OCI-LY1 (cell line): ENCODE results near the gene ABCA5.
"Not testable (repeated sequence)": the region's sequence is repeated elsewhere in the genome, so short reads cannot be mapped to it uniquely, and the experiment has no call there.

Experiments
- H2AFZ ChIP-seq: fragments of 200-600 bp; sonication (generic), shearing (Covaris generic); 2 replicates; pipeline ENCODE4 v1.6.0; 2014; ENCODE audit warnings: antibody characterized with exemption, mild to moderate bottlenecking, low read length
- H3F3A ChIP-seq: fragments of 200-600 bp; sonication (generic), shearing (Covaris generic); 2 replicates; pipeline ENCODE4 v1.6.0; 2014; ENCODE audit warnings: mild to moderate bottlenecking, antibody characterized with exemption, low read length, moderate library complexity; ENCODE audit not compliant: insufficient read depth
- H3K27ac ChIP-seq: fragments of 200-600 bp; sonication (generic); 2 replicates; pipeline ENCODE4 v1.5.1; 2014; ENCODE audit warnings: low read length, mixed run types, mild to moderate bottlenecking, low read depth; ENCODE audit not compliant: poor library complexity, severe bottlenecking
- H3K27me3 ChIP-seq: fragments of 200-600 bp; sonication (generic); 2 replicates; pipeline ENCODE4 v1.6.0; 2014; ENCODE audit warnings: antibody characterized with exemption, mild to moderate bottlenecking, low read length, moderate library complexity; ENCODE audit not compliant: insufficient read depth
- H3K36me3 ChIP-seq: fragments of 200-600 bp; sonication (generic); 2 replicates; pipeline ENCODE4 v1.6.1; 2014; ENCODE audit warnings: mild to moderate bottlenecking, antibody characterized with exemption, low read length, moderate library complexity, mixed read lengths; ENCODE audit not compliant: insufficient read depth
- H3K4me1 ChIP-seq: fragments of 200-600 bp; sonication (generic); 2 replicates; pipeline ENCODE4 v1.5.1; 2014; ENCODE audit warnings: mild to moderate bottlenecking, low read length, moderate library complexity; ENCODE audit not compliant: insufficient read depth, severe bottlenecking
- H3K4me2 ChIP-seq: fragments of 200-600 bp; sonication (generic), shearing (Covaris generic); 2 replicates; pipeline ENCODE4 v1.6.1; 2014; ENCODE audit warnings: low read length
- H3K4me3 ChIP-seq: fragments of 200-600 bp; sonication (generic); 2 replicates; pipeline ENCODE4 v1.5.1; 2014; ENCODE audit warnings: low read length, low read depth, mild to moderate bottlenecking, mixed read lengths; ENCODE audit not compliant: poor library complexity, severe bottlenecking
- H3K79me2 ChIP-seq: fragments of 200-600 bp; shearing (Covaris generic); 2 replicates; pipeline ENCODE4 v1.6.1; 2016; ENCODE audit warnings: mixed run types, low read length, mixed read lengths; ENCODE audit not compliant: insufficient read depth
- H3K9ac ChIP-seq: fragments of 200-600 bp; sonication (generic), shearing (Covaris generic); 2 replicates; pipeline ENCODE4 v1.6.1; 2014; ENCODE audit warnings: mild to moderate bottlenecking, low read length, mixed read lengths
- H3K9me2 ChIP-seq: fragments of 200-600 bp; sonication (generic), shearing (Covaris generic); 2 replicates; pipeline ENCODE4 v1.6.1; 2014; ENCODE audit warnings: low read depth, mild to moderate bottlenecking, low read length, mixed read lengths
- H3K9me3 ChIP-seq: fragments of 200-600 bp; shearing (Covaris generic); 2 replicates; pipeline ENCODE4 v1.6.1; 2014; ENCODE audit warnings: low read length, mixed read lengths
- H4K20me1 ChIP-seq: fragments of 200-600 bp; sonication (generic), shearing (Covaris generic); 2 replicates; pipeline ENCODE4 v1.6.0; 2016; ENCODE audit warnings: mild to moderate bottlenecking, low read length; ENCODE audit not compliant: insufficient read depth
- EZH2 ChIP-seq: fragments of 200-600 bp; sonication (generic), shearing (Covaris generic); IDR thresholded peaks from 2 replicates; pipeline ENCODE4 v1.8.0; 2017; ENCODE audit warnings: borderline replicate concordance, mixed run types, mild to moderate bottlenecking, antibody characterized with exemption, low read length, moderate library complexity, mixed read lengths
- TF ChIP-seq, protein P1 (sequence below): fragments of 200-600 bp; sonication (generic), shearing (Covaris generic); IDR thresholded peaks from 2 replicates; pipeline ENCODE4 v1.5.1; 2017; ENCODE audit warnings: mild to moderate bottlenecking, antibody characterized with exemption, low read length, moderate library complexity, mixed read lengths

The ABCA5 gene

DNA sequence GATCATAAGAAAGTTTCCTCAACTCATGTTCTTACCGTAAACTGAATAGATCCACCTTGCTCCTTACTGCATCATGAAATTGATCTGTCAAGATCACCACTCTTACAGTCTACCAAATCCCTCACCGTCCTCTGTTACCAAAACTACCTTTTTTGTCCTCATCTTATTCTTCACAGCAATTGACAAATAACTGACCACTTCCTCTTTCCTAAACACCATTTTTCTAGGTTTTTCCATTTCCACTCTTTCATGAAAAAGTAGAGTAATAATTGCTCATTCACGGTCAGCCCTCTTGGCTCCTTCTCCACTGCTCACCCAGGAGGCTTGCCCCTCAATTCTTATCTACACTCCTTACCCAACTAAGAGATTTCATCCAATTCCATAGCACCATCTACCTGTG, 44.9 kb downstream of the ABCA5 start:
- no peak overlapping the region for H2AFZ ChIP-seq
- H3K4me3 ChIP-seq: no peak overlapping the region
- no peaks in the 10 kb centered on the region for H3K79me2 ChIP-seq
- H3K27ac ChIP-seq: no peak overlapping the region
- H3K9ac ChIP-seq: no peak overlapping the region
- no peaks in the 10 kb centered on the region for H3K9me2 ChIP-seq
- no peaks in the 10 kb centered on the region for H4K20me1 ChIP-seq
- H3K4me1 ChIP-seq: no peaks in the 10 kb centered on the region
- H3K4me2 ChIP-seq: no peak overlapping the region
- no peaks in the 10 kb centered on the region for H3F3A ChIP-seq
- no peaks in the 10 kb centered on the region for H3K36me3 ChIP-seq
- no peaks in the 10 kb centered on the region for H3K9me3 ChIP-seq
- no peaks in the 10 kb centered on the region for H3K27me3 ChIP-seq
- no peak for TF ChIP-seq EZH2
- TF ChIP-seq, protein P1, sequence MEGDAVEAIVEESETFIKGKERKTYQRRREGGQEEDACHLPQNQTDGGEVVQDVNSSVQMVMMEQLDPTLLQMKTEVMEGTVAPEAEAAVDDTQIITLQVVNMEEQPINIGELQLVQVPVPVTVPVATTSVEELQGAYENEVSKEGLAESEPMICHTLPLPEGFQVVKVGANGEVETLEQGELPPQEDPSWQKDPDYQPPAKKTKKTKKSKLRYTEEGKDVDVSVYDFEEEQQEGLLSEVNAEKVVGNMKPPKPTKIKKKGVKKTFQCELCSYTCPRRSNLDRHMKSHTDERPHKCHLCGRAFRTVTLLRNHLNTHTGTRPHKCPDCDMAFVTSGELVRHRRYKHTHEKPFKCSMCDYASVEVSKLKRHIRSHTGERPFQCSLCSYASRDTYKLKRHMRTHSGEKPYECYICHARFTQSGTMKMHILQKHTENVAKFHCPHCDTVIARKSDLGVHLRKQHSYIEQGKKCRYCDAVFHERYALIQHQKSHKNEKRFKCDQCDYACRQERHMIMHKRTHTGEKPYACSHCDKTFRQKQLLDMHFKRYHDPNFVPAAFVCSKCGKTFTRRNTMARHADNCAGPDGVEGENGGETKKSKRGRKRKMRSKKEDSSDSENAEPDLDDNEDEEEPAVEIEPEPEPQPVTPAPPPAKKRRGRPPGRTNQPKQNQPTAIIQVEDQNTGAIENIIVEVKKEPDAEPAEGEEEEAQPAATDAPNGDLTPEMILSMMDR: no peak

DNA sequence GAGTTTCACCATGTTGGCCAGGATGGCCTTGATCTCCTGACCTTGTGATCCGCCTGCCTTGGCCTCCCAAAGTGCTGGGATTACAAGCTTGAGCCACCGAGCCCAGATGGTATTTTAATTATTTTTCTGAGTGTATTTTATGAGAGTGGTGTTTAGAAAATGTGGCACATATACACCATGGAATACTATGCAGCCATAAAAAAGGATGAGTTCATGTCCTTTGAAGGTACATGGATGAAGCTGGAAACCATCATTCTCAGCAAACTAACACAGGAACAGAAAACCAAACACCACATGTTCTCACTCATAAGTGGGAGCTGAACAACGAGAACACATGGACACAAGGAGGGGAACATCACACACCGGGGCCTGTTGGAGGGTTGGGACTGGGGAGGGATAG, 50.7 kb downstream of the ABCA5 start:
- H3K27ac ChIP-seq, H3K4me2 ChIP-seq, H3K9me3 ChIP-seq, H3K27me3 ChIP-seq, H2AFZ ChIP-seq, H3K9ac ChIP-seq, H3F3A ChIP-seq, H4K20me1 ChIP-seq, H3K4me1 ChIP-seq, H3K4me3 ChIP-seq, H3K9me2 ChIP-seq, H3K36me3 ChIP-seq, H3K79me2 ChIP-seq: not testable (repeated sequence)

DNA sequence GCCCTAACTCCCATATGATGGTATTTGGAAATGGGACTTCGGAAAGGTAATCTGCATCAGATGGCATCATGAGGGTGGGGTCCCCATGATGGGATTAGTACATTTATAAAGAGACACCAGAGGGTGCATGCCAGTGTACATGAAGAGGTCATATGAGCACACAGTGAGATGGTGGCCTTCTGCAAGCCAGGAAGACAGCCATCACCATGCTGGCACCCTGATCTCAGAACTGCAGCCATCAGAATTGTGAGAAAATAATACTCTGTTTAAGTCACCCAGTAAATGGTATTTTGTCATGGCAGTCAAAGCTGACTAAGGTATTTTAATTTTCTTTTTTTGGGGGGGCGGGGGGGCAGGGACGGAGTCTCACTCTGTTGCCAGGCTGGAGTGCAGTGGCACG, 51.2 kb downstream of the ABCA5 start:
- Histone ChIP-seq H3K27me3 (no peaks in the 10 kb centered on the region), H3K9me2 (no peaks in the 10 kb centered on the region), H3K79me2 (no peaks in the 10 kb centered on the region), H3K9me3 (no peaks in the 10 kb centered on the region), H3K4me1 (no peaks in the 10 kb centered on the region), H2AFZ (no peak overlapping the region), H3K4me3 (no peak overlapping the region), H3K36me3 (no peaks in the 10 kb centered on the region), H3F3A (no peaks in the 10 kb centered on the region), H4K20me1 (no peaks in the 10 kb centered on the region), H3K27ac (no peak overlapping the region), H3K4me2 (no peak overlapping the region), H3K9ac (no peak overlapping the region)
- TF ChIP-seq, protein P1: no peak
- no peak for TF ChIP-seq EZH2

DNA sequence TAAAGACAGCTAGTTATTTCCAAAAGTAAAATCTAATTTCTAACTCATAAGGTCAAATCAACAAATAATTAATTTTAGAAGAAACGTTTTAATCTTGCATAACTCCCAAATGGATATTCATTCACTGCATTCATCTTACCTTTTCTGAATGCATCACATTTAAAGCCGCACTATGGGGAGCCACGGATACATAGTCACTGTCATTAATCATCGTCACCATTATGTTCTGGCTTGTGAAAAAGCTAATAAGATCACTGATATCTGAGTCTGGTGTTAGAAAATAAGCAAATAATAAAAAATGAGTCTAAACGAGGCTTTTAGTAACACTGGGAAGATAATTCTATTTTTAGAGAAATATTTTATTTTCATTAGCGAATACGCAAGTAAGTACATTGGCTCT, 55.9 kb downstream of the ABCA5 start:
- H3K27me3 ChIP-seq: no peaks in the 10 kb centered on the region
- no peaks in the 10 kb centered on the region for H3K4me1 ChIP-seq
- no peak overlapping the region for H3K9ac ChIP-seq
- no peaks in the 10 kb centered on the region for H3F3A ChIP-seq
- no peak overlapping the region for H3K4me2 ChIP-seq
- H3K4me3 ChIP-seq: no peak overlapping the region
- no peaks in the 10 kb centered on the region for H3K9me2 ChIP-seq
- H3K36me3 ChIP-seq: no peaks in the 10 kb centered on the region
- TF ChIP-seq EZH2: no peak
- TF ChIP-seq, protein P1: no peak
- H2AFZ ChIP-seq: no peak overlapping the region
- H3K27ac ChIP-seq: no peak overlapping the region
- no peaks in the 10 kb centered on the region for H3K9me3 ChIP-seq
- no peaks in the 10 kb centered on the region for H4K20me1 ChIP-seq
- H3K79me2 ChIP-seq: no peaks in the 10 kb centered on the region
